Renal cortex interstitium (tissue), 11 donors: ENCODE results near the gene REPS2. TPM values are rescaled to one million over a fixed set of nuclear protein-coding genes. Genes with fewer than 3 reads are reported as not detected.
"Not testable (repeated sequence)": the region's sequence is repeated elsewhere in the genome, so short reads cannot be mapped to it uniquely, and the experiment has no call there.

Source experiments
- DNase-seq, 11 donors: peaks; one replicate each; pipeline ENCODE4 v3.0.0-alpha.2; 2013; ENCODE audit warnings: low read depth in 9 of 11, low spot score in 4 of 11; ENCODE audit errors: extremely low read depth in 1 of 11
- polyA plus RNA-seq, 3 donors: library from polyadenylated mRNA; unstranded; fragments of 120-200 nt; gene quantifications; one replicate each; pipeline ENCODE4 v1.2.1, GENCODE V29; 2013; ENCODE audit not compliant: insufficient read length in 3 of 3

REPS2 gene
- polyA plus RNA-seq, 3 donors, result 11.8 to 20.3 (median 17.9) TPM

- no peak for DNase-seq
Measured at GRCh38 chrX:16953606-16954211, 7.3 kb downstream of the REPS2 start.

GRCh38 chrX:16957751-16958150 lies 11.3 kb downstream of the REPS2 start:
- no peak for DNase-seq

GRCh38 chrX:16958356-16958755 lies 11.9 kb downstream of the REPS2 start:
- DNase-seq, result no peak

GRCh38 chrX:16962661-16963060 lies 16.2 kb downstream of the REPS2 start:
- DNase-seq, result not testable (repeated sequence)

- DNase-seq, result no peak
Measured at GRCh38 chrX:16963216-16963615, 16.8 kb downstream of the REPS2 start.

GRCh38 chrX:16964976-16965375 lies 18.5 kb downstream of the REPS2 start:
- not testable (repeated sequence) for DNase-seq

GRCh38 chrX:16966752-16967448 lies 20.4 kb downstream of the REPS2 start:
- no peak for DNase-seq

- DNase-seq, result not testable (repeated sequence)
Measured at GRCh38 chrX:16968753-16969152, 22.3 kb downstream of the REPS2 start.

- no peak for DNase-seq
Measured at GRCh38 chrX:16970977-16971376, 24.5 kb downstream of the REPS2 start.

- no peak for DNase-seq
Measured at GRCh38 chrX:16971694-16972093, 25.2 kb downstream of the REPS2 start.

GRCh38 chrX:16975233-16975632 lies 28.8 kb downstream of the REPS2 start:
- DNase-seq, result no peak

- no peak for DNase-seq
Measured at GRCh38 chrX:16977771-16978170, 31.3 kb downstream of the REPS2 start.

GRCh38 chrX:16978193-16978984 lies 31.9 kb downstream of the REPS2 start:
- DNase-seq, result no peak

GRCh38 chrX:16979226-16979625 lies 32.8 kb downstream of the REPS2 start:
- no peak for DNase-seq

- DNase-seq, result no peak
Measured at GRCh38 chrX:16981209-16981608, 34.8 kb downstream of the REPS2 start.

GRCh38 chrX:16981980-16982379 lies 35.5 kb downstream of the REPS2 start:
- no peak for DNase-seq

GRCh38 chrX:16983051-16983450 lies 36.6 kb downstream of the REPS2 start:
- no peak for DNase-seq

- no peak for DNase-seq
Measured at GRCh38 chrX:16985286-16985685, 38.8 kb downstream of the REPS2 start.

- no peak for DNase-seq
Measured at GRCh38 chrX:16986169-16986568, 39.7 kb downstream of the REPS2 start.

- DNase-seq, result no peak
Measured at GRCh38 chrX:16989750-16990149, 43.3 kb downstream of the REPS2 start.
